GM19099 (cell line): ENCODE measurements around the gene TKFC.

Experiments
- POLR2A ChIP-seq: IDR thresholded peaks from 3 replicates; pipeline ENCODE4 v1.6.1; 2011; ENCODE audit warnings: low read depth; ENCODE audit not compliant: insufficient read length; ENCODE audit errors: extremely low read depth

The TKFC gene

DNA sequence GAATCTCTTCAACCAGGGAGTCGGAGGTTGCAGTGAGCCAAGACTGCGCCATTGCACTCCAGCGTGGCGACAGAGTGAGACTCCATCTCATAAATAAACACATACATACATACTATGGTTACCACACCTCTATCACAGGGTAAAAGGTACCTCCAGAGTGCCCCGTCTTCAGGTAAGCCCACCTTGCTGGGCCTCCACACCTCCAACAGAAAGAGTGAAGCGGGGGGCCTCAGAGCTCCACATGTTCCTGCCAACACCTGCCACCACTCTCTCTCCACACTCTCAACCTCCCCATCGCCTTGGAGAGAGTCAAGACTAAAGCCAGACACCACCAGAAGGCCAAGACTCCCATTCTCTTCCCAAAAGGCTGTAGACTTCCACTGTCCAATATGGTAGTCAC, 27.6 kb upstream of the TKFC start:
- no peak for TF ChIP-seq POLR2A

DNA sequence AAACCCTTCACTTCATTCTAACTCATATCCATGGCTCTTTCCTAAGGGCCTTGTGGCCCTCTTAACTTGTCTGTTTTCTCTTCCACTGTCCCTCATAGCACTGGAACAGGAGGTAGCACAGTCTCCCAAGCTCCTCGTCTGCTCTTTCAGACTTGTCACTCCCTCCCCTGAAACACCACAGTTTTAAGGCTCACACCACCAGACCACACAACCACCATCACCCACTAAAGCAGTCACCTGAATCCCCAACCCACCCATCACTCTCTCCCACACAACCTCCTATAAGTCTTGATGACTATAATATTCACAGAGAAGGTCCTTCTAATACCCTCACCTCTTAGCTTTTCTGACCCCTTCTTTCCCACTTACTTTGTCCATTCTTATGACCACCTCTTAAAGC, 26.8 kb upstream of the TKFC start:
- TF ChIP-seq POLR2A, result no peak

DNA sequence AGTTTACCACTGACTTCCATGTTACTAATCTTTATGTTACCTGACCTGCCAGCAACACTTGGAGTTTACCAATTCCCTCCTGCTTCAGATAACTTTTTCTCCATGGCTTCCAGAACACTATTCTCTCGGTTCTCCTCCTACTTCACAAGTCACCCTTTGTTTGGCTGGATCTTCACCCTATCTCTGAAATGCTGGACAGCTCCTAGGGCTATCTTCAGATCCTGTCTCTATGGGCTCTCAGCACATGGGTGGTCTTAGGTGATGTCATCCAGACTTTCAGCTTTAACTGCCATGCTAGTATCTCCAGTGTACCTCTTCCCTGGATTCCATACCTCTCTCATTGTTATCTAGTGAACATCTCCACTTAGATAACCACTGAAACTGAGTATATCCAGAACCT, 25.7 kb upstream of the TKFC start:
- no peak for TF ChIP-seq POLR2A

DNA sequence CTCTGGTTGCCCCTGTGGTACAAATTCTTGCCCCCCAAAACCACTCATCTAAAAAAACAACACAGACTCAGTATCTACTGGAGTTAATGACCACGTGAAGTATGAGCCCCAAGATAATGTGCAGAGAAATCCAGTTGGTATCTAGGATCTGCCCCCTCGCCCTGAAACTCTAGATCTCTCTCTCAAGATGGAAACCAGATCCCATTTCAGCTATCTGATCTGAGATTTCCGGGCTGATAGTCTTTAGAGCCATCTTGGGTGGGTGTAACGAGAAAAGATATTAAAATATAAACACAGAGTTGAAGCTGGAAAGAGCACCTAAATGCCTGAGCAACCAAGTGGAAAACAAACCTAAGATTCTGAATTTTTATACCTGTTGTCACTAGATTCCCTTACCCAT, 23.9 kb upstream of the TKFC start:
- TF ChIP-seq POLR2A, result no peak

DNA sequence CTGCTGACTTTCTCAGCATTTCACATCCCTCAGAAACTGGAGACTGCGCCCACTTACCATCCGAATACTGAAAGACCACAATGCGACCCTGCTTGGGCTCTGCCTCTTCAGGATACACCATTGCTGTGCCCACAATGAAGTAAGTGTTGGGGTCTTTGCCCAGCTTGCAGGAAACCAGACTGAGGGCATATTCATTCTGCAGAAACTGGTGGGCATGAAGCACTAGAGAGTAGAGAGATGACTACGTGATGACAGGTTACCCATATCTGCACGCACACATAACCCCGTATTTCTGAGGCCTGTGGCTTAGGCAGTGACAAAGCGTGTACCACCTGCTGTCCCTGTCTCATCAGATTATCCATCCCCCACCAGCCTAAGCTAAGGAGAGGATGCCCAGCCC, 23.3 kb upstream of the TKFC start:
- TF ChIP-seq POLR2A, result no peak

DNA sequence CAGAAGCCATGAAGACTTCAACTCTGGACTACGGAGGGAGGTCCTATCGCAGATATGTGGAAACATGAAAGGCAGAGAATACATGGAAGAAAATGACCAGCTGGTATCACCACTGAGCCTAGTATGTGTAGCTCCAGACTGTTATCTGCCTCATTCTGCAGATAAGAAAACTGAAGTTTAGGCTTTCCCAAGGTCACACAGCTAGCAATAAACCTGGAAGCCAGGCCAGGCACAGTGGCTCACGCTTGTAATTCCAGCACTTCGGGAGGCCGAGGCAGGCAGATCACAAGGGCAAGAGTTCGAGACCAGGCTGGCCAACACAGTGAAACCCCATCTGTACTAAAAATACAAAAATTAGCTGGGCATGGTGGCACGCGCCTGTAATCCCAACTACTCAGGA, 22.3 kb upstream of the TKFC start:
- no peak for TF ChIP-seq POLR2A

DNA sequence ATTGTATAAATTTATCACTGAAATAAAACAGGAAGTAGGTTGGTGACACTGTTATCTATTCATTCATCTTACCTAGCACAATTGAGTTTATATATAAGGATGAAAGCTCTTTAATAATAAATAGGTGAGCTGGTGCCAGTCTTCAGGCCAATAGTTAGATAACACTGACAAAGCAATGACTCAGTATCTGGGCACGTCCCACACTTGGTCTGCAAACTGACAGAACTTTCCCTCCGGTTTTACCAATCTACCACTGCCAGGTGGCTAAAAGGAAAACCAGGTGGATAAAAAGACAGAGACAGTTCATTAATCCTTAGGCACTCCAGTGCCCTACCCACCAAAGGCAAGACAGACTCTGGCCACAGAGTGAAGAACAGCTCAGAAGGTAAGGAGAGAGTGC, 17.8 kb upstream of the TKFC start:
- no peak for TF ChIP-seq POLR2A

DNA sequence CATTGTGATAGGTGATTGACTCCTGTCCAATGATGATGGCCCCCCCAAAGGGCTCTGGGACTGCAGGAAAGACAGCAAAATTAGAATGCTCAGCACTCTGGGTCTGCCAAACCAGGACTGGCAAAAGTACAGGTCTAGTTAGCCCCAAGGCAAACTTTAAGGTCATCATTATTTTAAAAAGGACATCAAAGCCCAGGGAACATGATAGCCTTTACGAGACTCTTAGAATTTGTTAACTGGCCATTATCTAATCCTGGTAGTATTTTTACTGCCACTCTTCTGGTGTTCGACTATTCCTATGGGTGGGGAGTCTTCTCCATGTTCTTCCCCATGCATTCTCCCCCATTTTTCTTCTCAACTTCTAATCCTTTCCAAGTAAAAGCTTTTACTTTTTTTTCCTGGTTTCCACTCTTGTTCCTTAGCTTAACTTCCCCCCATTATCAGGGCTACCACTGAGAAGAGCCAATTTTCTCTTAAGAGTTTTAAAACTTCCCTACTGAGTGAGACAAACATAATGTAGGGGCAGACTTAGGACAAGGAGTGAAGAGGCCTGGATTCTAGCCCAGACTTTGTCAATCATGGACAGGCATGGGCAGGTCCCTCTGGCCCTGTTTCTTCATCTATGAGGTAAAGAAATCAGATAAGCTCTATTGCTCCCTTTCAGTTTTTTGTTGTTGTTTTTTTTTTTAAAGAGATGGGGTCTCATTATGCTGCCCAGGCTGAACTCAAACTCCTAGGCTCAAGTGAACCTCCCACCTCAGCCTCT, 7.2 kb upstream of the TKFC start:
- no peak for TF ChIP-seq POLR2A

DNA sequence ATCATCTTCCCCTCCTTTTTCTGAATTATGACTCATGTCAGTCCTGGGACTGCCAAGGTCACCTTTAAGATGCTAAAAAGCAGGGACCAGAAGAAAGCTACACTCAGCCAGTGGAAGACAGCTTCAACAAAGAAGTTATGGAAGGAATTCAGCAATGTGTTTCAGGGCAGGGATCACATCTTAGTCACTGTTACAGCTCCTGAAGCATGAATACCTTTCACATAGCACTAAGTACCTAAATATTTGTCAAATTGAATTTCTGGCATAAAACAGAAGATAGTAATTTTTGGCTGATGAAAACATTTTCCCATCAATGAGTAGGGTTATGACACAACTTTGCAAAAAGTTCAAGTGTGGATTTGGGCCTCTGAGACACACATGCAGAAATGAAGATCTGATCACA, 5.4 kb upstream of the TKFC start:
- TF ChIP-seq POLR2A, result no peak

DNA sequence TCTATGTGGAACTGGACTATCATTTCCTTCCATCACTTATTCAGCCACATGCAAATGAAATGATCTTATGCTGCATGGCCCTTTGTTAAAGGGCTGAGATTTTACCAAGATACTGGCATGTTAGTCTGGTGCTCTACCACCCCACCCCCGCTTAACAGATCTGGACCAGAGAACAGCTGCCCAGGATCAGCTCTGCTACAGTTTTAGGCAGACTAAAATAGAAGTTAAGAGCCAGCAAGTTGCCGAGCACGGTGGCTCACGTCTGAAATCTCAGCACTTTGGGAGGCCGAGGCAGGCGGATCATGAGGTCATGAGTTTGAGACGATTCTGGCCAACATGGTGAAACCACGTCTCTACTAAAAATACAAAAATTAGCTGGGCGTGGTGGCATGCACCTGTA, 4.7 kb upstream of the TKFC start:
- TF ChIP-seq POLR2A, result no peak

DNA sequence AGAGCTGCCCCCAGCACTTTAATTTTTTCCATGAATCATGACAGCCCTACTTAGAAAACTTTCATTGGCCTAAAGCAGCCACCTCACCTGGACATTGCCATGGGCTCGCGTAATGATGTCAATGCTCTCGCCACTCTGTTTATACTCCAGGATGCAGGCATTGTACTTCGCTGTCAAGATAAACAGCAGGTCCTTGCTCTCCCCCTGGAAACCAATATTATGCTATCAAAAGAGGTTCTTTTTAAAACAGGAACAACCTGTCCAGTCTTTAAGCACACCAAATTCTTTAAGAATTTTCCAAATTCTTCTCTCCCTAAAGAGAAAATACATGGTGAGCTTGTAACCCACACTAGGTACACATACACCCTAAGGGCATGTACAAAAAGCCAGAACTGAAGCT, 3.2 kb upstream of the TKFC start:
- no peak for TF ChIP-seq POLR2A

DNA sequence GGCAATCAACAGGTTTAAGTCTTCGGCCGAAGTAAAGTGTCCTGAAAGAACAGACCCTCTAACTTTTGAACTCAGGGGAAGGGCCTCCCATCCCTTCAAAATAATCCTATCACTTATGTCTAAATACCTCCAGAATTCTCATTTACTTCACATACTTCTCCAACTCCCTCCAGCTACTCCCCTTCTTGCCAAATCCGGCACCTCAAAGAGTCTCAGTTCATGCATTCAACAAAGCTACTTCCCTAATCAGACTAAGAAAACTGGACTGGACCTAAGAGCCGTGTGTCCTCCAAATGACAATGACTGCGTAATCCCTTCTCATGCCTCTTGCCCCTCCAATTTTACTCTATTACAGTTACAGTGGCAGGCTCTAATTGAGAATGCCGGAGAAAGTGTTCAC, 1.4 kb upstream of the TKFC start:
- TF ChIP-seq POLR2A, result no peak

DNA sequence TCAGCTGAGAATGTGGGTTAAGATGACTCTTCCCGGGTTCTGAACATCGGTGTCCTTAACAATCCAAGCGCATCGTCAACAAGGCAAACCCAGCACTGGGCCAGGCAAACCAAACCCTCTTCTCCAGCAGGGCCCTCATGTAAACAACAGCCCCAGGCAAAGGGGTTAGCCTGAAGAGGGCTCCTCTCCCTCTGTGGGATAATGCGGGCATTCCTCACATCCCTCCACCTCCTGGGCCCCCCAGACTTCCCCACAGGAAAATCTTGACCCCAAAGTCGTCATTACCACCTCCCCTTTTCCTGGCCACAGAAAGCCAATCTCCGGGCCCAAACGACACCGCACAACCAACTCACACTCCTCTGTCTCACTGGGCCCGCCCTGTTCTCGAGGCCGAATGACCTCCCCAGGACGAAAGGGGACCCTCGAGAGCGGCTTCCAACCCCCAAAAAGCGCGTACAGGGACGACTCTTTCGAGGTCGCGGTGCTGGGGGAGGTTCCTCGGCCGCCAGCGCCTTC, 689 bp upstream of the TKFC start:
- TF ChIP-seq POLR2A, result no peak

DNA sequence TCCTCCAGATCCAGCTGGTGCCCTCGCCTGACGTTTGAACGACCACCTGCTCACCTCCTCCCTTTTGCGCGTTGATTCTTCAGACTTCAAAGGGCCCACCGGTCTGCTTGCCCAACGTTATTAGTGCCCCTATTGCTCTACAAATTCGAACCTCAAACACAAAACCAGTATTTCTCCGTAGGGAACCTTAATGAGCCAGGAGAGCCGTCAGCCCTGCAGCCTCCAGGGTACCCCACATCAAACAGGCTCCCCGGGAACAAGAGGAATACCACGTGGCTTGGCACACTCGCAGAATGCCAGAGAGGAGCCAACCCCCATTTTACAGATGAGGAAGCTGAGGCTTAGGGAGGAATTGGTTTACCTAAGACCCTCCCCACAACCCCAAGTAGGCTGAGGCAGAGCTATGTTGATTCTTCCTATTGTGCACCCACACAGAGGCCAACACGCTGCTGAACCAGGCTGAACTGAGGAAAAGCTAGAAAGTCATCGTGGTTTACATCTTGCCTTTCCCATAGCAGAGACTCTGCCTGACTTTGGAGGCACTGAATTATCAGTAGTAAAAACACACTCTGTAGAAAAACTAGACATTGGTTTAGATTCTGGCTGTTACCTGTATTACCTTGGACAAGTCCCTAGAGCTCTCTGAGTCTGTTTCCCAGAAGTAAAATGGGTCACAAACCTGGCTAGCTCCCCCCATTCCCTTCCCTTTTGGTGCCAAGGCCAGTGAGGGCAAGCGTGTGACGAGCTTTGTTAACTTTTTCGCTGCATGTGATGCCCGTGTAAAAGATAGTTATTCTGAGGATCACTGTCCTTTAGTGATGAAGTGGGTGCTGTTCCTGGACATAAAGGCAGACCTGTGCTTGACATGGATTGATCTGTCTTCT, 764 bp downstream of the TKFC start:
- no peak for TF ChIP-seq POLR2A

DNA sequence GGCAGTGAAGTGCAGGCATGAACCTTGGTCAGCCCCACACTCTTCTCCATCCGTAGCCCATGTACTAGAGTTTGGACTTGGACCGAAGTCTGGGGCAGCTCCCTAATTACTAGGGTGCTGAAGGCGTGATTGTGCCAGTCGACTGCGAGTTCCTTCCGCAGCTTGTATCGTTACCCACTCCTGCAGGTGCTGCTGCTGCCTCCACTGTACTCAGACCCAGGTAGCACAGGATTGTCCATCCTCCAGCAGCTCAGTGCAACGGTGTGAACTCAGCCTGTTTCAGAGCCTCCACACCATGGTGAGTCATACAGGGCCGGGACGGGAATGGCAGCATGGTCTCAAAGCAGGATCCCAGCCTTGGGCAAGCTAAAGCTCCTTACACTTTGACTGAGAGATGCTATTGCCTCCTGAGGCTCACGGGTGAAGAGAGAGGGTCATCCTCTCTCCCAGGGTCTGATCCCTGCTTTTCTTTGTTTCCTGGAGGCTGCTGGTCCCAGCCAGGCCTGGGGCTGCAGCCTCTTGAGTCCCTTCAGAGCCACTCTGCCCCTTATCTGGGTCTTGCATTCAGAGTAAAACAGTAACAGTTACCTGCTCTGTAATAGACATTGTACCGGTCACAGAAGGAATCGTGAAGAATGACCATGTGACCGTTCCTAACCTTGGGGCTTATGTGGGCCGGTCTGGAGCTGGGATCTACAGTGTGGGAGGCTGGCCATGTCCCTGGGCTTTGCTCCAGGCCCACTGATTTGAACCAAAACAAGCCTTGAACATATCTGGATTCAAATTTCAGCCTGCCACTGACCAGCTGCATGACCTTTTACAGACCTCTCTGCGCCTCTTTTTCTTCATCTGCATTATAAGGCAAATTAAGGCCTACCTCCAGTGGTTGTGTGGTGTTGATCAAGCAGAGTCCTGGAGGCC, 1.7 kb downstream of the TKFC start:
- no peak for TF ChIP-seq POLR2A
